Ishikawa (cell line): Measurements from ENCODE around the gene CDK6.

Experiments used
- CEBPB ChIP-seq: IDR thresholded peaks from 2 replicates; pipeline ENCODE4 v1.6.1; 2012
- CREB1 ChIP-seq: IDR thresholded peaks from 2 replicates; pipeline ENCODE4 v1.6.1; 2012; ENCODE audit warnings: low read depth
- EGR1 ChIP-seq: IDR thresholded peaks from 2 replicates; pipeline ENCODE4 v1.6.1; 2012
- EP300 ChIP-seq: IDR thresholded peaks from 2 replicates; pipeline ENCODE4 v1.6.1; 2012; ENCODE audit warnings: borderline replicate concordance
- FOXM1 ChIP-seq: IDR thresholded peaks from 2 replicates; pipeline ENCODE4 v1.6.1; 2012; ENCODE audit warnings: low read depth, borderline replicate concordance
- NFIC ChIP-seq: IDR thresholded peaks from 2 replicates; pipeline ENCODE4 v1.6.1; 2012
- RAD21 ChIP-seq: IDR thresholded peaks from 2 replicates; pipeline ENCODE4 v1.6.1; 2012; ENCODE audit warnings: low read depth
- REST ChIP-seq: IDR thresholded peaks from 2 replicates; pipeline ENCODE4 v1.6.1; 2012; ENCODE audit warnings: low read depth, mild to moderate bottlenecking
- TAF1 ChIP-seq: IDR thresholded peaks from 2 replicates; pipeline ENCODE4 v1.6.1; 2012; ENCODE audit warnings: low read depth, mild to moderate bottlenecking
- TCF12 ChIP-seq: IDR thresholded peaks from 2 replicates; pipeline ENCODE4 v1.6.1; 2012; ENCODE audit warnings: low read depth
- TEAD4 ChIP-seq: IDR thresholded peaks from 2 replicates; pipeline ENCODE4 v1.6.1; 2012
- YY1 ChIP-seq: IDR thresholded peaks from 2 replicates; pipeline ENCODE4 v1.6.1; 2012; ENCODE audit warnings: low read depth
- ZBTB7A ChIP-seq: IDR thresholded peaks from 2 replicates; pipeline ENCODE4 v1.6.1; 2012; ENCODE audit warnings: low read depth
- TF ChIP-seq, protein P1 (sequence below): IDR thresholded peaks from 2 replicates; pipeline ENCODE4 v1.6.1; 2012
- TF ChIP-seq, protein P2 (sequence below): IDR thresholded peaks from 2 replicates; pipeline ENCODE4 v1.6.1; 2012

The CDK6 gene

DNA sequence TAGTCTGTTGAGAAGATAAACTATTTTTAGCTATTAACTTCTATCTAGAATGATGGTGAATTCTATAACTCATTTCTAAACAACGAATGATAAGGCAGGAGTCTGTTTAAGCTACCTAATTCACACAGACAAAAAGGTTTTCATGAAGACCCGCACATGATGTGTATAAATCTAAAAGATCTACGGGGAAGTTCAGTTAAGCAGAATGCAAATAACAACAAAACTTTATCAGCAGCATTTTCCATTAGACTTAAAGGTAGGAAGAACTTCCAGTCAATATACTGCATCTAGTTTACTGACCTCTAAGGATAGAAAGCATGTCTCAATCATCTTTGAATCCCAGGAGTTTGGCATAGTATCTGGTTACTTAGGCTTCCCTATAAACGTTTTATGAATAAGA is 62.6 kb downstream of the CDK6 start:
- TF ChIP-seq FOXM1 (no peak), TAF1 (no peak), ZBTB7A (no peak), EP300 (no peak), NFIC (no peak), EGR1 (no peak), RAD21 (no peak), CEBPB (no peak), CREB1 (no peak), TCF12 (no peak), YY1 (no peak)
- TF ChIP-seq, protein P1, sequence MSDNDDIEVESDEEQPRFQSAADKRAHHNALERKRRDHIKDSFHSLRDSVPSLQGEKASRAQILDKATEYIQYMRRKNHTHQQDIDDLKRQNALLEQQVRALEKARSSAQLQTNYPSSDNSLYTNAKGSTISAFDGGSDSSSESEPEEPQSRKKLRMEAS: no peak
- TF ChIP-seq, protein P2, sequence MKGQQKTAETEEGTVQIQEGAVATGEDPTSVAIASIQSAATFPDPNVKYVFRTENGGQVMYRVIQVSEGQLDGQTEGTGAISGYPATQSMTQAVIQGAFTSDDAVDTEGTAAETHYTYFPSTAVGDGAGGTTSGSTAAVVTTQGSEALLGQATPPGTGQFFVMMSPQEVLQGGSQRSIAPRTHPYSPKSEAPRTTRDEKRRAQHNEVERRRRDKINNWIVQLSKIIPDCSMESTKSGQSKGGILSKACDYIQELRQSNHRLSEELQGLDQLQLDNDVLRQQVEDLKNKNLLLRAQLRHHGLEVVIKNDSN: no peak

- no peak for TF ChIP-seq CEBPB
- no peak for TF ChIP-seq TAF1
- TF ChIP-seq, protein P1: no peak
- TF ChIP-seq FOXM1: no peak
- TF ChIP-seq, protein P2: no peak
- TF ChIP-seq EGR1: no peak
- no peak for TF ChIP-seq RAD21
- TF ChIP-seq ZBTB7A: no peak
- TF ChIP-seq CREB1: no peak
- no peak for TF ChIP-seq TEAD4
- no peak for TF ChIP-seq REST
- no peak for TF ChIP-seq NFIC
- no peak for TF ChIP-seq YY1
- TF ChIP-seq EP300: no peak
- no peak for TF ChIP-seq TCF12
Measured at GRCh38 chr7:92769844-92770243, 66.5 kb downstream of the CDK6 start.

DNA sequence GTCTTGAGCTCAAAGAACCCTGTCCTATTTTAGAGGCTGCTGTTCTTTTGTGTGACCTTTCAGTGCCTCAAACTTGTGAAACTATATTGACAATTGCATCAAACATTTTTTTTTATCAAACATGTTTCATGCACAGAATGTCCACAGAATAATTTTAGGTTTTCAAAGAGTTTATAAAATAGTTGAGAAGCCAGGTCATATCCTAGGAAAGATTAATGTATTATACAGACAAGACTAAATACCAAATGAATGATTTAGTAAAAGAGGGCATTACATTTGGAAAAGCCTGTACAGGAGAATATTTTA is 67.0 kb downstream of the CDK6 start:
- no peak for TF ChIP-seq TCF12
- no peak for TF ChIP-seq NFIC
- TF ChIP-seq EGR1: no peak
- no peak for TF ChIP-seq ZBTB7A
- no peak for TF ChIP-seq RAD21
- no peak for TF ChIP-seq CREB1
- TF ChIP-seq TAF1: no peak
- no peak for TF ChIP-seq EP300
- TF ChIP-seq YY1: no peak
- TF ChIP-seq TEAD4: no peak
- TF ChIP-seq, protein P2: no peak
- TF ChIP-seq CEBPB: no peak
- TF ChIP-seq REST: no peak
- no peak for TF ChIP-seq FOXM1
- TF ChIP-seq, protein P1: no peak

GRCh38 chr7:92768501-92769393 is 67.6 kb downstream of the CDK6 start:
- no peak for TF ChIP-seq EGR1

GRCh38 chr7:92767437-92767836 is 68.9 kb downstream of the CDK6 start:
- TF ChIP-seq REST: no peak
- TF ChIP-seq, protein P2: no peak
- no peak for TF ChIP-seq ZBTB7A
- TF ChIP-seq CREB1: no peak
- no peak for TF ChIP-seq EP300
- TF ChIP-seq RAD21: no peak
